ENCODE data around the gene FARP2.

Gene FARP2

DNA sequence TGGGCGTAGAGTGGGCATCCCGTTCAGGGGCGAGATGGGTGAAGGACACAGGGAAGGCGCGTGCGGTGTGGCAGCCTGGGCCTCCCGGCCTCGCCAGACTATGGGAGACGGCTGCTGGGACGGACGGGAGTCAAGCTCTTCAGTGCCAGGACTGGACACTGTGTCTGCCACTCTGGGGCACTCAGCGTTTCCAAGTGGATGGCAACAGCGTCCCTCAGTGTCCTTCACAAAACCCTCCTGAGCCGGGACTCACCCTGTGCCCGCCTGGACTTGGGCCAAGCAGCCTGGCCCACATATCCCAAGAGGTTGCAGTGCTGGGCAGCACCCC is 186.2 kb downstream of the FARP2 start:
- TF ChIP-seq, protein P1, sequence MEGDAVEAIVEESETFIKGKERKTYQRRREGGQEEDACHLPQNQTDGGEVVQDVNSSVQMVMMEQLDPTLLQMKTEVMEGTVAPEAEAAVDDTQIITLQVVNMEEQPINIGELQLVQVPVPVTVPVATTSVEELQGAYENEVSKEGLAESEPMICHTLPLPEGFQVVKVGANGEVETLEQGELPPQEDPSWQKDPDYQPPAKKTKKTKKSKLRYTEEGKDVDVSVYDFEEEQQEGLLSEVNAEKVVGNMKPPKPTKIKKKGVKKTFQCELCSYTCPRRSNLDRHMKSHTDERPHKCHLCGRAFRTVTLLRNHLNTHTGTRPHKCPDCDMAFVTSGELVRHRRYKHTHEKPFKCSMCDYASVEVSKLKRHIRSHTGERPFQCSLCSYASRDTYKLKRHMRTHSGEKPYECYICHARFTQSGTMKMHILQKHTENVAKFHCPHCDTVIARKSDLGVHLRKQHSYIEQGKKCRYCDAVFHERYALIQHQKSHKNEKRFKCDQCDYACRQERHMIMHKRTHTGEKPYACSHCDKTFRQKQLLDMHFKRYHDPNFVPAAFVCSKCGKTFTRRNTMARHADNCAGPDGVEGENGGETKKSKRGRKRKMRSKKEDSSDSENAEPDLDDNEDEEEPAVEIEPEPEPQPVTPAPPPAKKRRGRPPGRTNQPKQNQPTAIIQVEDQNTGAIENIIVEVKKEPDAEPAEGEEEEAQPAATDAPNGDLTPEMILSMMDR (conservative IDR thresholded peaks at IDR 0.05; ENCODE audit: control insufficient read depth, insufficient read depth, low read depth, low read length), result no peak
- no peak overlapping the region for H3K4me3 ChIP-seq (ENCODE audit: control insufficient read depth, low read depth, low read length)
- no peak for DNase-seq (ENCODE audit: low read depth)

All from fibroblast of mammary gland (primary cell).